Measurements from ENCODE around the gene RBBP8NL.
A peak's percentile ranks its signal among the peaks of the same experiment; 100 is the strongest.

The RBBP8NL gene

GRCh38 chr20:62371588-62372041, 55.7 kb downstream of the RBBP8NL start:
- no peak for DNase-seq

GRCh38 chr20:62370807-62371587, 56.3 kb downstream of the RBBP8NL start:
- no peak for DNase-seq

GRCh38 chr20:62370115-62370806, 57.1 kb downstream of the RBBP8NL start:
- DNase-seq = no peak

GRCh38 chr20:62369815-62370114, 57.6 kb downstream of the RBBP8NL start:
- no peak for DNase-seq

GRCh38 chr20:62368976-62369814, 58.1 kb downstream of the RBBP8NL start:
- no peak for DNase-seq

- DNase-seq = no peak
Observed at GRCh38 chr20:62368392-62368975, 58.9 kb downstream of the RBBP8NL start.

GRCh38 chr20:62367633-62368391, 59.5 kb downstream of the RBBP8NL start:
- peak; percentile 9 for DNase-seq

- peak; percentile 15 for DNase-seq
Observed at GRCh38 chr20:62367136-62367632, 60.2 kb downstream of the RBBP8NL start, which contains the start of gene LAMA5. LAMA5 (minus strand) TSS chr20:62367312; CDS start chr20:62367245, 67 bp downstream.

- no peak for DNase-seq
Observed at GRCh38 chr20:62366370-62367135, 60.8 kb downstream of the RBBP8NL start.

- DNase-seq = no peak
Observed at GRCh38 chr20:62365814-62366369, 61.4 kb downstream of the RBBP8NL start.

- no peak for DNase-seq
Observed at GRCh38 chr20:62364911-62365736, 62.2 kb downstream of the RBBP8NL start.

- DNase-seq = no peak
Observed at GRCh38 chr20:62363920-62364851, 63.2 kb downstream of the RBBP8NL start.

GRCh38 chr20:62362991-62363919, 64.1 kb downstream of the RBBP8NL start:
- no peak for DNase-seq

GRCh38 chr20:62362590-62362940, 64.8 kb downstream of the RBBP8NL start:
- no peak for DNase-seq

- no peak for DNase-seq
Observed at GRCh38 chr20:62361799-62362589, 65.3 kb downstream of the RBBP8NL start.

GRCh38 chr20:62360854-62361798, 66.2 kb downstream of the RBBP8NL start:
- no peak for DNase-seq
